Lower leg skin (tissue), 3 donors: ENCODE data around the gene ISOC2.

Experiments
- CTCF ChIP-seq, 3 donors: fragments of 450-650 bp; IDR thresholded peaks; one replicate each; pipeline ENCODE4 v1.5.1; 2016; ENCODE audit warnings: antibody characterized with exemption in 3 of 3, mild to moderate bottlenecking in 3 of 3, moderate library complexity in 2 of 3
- POLR2A ChIP-seq, 2 donors: fragments of 450-650 bp; IDR thresholded peaks; one replicate each; pipeline ENCODE4 v1.6.1; 2016 to 2017; ENCODE audit warnings: antibody characterized with exemption in 2 of 2, mild to moderate bottlenecking in 1 of 2, moderate library complexity in 1 of 2

- TF ChIP-seq CTCF (IDR thresholded peaks at IDR 0.05): no peak
- no peak for TF ChIP-seq POLR2A (IDR thresholded peaks at IDR 0.05)
Measured at GRCh38 chr19:55474269-55475265, 13.1 kb upstream of the ISOC2 start.
